HG03432 (cell line): ENCODE measurements around the gene LNP1.
"Not testable (repeated sequence)": the region's sequence is repeated elsewhere in the genome, so short reads cannot be mapped to it uniquely, and the experiment has no call there.

ENCODE experiments used
- ATAC-seq: cut with Tn5 transposase; IDR thresholded peaks from one replicate; pipeline ENCODE4 v1.9.1; 2021; ENCODE audit warnings: mild to moderate bottlenecking, moderate library complexity; ENCODE audit not compliant: unreplicated experiment

The LNP1 gene

DNA sequence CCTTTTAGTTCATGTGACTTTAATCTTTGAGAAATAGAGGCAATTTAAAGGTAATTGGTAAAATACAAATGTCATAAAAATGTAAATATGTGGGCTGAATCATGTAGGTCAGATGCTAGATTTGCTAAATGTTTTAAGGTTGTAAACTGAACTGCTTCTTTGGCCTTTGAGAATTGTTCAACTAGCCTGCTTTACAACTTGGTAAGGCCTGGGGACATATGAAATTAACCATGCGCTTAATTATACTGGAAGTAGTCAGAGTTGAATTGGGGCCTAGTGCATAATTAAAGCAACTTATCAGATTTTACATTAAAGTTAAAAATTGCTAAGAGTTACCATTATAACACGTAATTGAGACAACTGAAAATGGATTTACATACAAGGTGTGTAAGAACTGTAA is 70.1 kb downstream of the LNP1 start:
- no peak for ATAC-seq

DNA sequence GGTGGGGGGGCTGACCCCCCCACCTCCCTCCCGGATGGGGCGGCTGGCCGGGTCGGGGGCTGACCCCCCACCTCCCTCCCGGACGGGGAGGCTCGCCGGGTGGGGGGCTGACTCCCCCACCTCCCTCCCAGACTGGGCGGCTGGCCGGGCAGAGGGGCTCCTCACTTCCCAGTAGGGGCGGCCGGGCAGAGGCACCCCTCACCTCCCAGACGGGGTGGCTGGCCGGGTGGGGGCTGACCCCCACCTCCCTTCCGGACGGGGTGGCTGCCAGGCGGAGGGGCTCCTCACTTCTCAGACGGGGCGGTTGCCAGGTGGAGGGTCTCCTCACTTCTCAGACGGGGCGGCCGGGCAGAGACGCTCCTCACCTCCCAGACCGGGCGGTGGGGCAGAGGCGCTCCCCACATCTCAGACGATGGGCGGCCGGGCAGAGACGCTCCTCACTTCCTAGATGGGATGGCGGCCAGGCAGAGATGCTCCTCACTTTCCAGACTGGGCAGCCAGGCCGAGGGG is 76.6 kb downstream of the LNP1 start:
- not testable (repeated sequence) for ATAC-seq

DNA sequence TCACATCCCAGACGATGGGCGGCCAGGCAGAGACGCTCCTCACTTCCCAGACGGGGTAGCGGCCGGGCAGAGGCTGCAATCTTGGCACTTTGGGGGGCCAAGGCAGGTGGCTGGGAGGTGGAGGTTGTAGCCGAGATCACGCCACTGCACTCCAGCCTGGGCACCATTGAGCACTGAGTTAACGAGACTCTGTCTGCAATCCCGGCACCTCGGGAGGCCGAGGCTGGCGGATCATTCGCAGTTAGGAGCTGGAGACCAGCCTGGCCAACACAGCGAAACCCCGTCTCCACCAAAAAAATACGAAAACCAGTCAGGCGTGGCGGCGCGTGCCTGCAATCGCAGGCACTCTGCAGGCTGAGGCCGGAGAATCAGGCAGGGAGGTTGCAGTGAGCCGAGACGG is 77.2 kb downstream of the LNP1 start:
- ATAC-seq, result not testable (repeated sequence)

DNA sequence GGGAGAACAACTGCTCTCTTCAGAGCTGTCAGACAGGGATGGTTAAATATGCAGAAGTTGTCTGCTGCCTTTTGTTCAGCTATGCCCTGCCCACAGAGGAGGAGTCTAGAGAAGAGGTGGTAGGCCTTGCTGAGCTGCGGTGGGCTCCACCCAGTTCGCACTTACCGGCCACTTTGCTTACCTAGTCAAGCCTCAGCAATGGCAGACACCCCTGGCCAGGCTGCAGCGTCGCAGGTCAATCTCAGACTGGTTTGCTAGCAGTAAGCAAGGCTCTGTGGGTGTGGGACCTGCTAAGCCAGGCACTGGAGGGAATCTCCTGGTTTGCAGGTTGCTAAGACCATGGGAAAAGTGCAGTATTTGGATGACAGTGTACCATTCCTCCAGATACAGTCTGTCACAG is 78.7 kb downstream of the LNP1 start:
- ATAC-seq, result no peak

DNA sequence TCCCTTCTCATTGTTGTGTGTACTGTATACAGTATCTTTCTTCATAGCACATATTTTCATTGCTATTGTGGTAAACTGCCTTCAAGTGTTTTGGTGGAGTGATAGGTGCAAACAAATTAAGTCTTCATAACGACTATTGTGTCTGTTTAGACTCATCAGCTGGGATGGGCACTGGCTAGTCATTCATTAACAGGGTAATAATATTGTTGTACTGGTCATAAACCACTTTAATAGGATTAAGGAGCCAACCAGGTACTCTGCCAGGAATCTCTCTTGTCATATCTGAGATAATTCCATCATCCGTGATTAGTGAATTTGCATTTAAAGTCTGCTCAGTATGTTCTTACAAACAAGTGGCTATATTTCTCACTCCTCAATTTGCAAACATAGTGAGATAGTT is 80.8 kb downstream of the LNP1 start:
- ATAC-seq, result no peak

DNA sequence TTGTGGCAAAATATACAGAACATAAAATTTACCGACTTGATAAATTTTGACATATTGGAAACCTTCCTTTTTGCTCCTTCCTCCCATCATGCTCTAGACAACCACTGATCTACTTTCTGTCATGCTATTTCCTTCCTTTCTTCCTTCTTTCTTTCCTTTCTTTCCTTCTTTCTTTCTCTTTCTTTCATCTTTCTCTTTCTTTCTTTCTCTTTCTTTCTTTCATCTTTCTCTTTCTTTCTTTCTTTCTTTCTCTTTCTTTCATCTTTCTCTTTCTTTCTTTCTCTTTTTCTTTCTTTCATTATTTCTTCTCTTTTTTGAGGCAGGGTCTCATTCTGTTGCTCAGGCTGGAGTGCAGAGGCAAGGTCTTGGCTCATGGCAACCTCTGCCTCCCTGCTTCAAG is 82.2 kb downstream of the LNP1 start:
- ATAC-seq, result no peak

DNA sequence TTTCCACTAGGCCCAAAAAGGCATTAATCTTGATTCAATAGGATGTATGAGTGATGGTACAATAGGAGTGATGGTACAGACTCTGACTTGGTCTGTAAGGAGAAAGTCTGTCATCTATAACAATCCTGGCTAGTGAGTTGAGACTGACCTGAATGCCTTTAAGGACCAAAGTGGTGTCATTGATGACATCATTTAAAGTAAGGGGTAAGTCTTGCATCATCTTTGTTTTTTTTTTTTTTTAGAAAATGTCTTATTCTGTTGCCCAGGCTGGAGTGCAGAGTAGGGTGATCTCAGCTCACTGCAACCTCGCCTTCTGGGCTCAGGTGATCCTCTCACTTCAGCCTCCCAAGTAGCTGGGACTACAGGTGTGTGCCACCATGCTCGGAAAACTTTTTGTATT is 85.5 kb downstream of the LNP1 start:
- no peak for ATAC-seq

DNA sequence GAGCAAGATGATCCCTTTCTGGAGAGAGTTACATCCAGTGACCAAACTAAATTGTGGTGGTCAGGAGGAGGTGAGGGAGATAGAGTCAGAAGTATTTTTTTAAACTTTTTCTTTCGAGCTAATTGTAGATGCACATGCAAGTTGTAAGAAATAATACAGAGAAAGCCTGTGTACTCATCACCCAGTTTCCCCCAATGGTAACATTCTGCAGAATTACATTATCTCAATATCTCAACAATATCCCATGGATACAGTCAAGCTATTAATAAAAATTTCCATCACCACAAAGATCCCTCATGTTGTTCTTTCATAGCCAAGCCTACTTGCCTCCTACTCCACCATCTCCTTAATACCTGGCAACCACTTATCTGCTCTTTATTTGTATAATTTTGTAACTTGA is 87.8 kb downstream of the LNP1 start:
- no peak for ATAC-seq

DNA sequence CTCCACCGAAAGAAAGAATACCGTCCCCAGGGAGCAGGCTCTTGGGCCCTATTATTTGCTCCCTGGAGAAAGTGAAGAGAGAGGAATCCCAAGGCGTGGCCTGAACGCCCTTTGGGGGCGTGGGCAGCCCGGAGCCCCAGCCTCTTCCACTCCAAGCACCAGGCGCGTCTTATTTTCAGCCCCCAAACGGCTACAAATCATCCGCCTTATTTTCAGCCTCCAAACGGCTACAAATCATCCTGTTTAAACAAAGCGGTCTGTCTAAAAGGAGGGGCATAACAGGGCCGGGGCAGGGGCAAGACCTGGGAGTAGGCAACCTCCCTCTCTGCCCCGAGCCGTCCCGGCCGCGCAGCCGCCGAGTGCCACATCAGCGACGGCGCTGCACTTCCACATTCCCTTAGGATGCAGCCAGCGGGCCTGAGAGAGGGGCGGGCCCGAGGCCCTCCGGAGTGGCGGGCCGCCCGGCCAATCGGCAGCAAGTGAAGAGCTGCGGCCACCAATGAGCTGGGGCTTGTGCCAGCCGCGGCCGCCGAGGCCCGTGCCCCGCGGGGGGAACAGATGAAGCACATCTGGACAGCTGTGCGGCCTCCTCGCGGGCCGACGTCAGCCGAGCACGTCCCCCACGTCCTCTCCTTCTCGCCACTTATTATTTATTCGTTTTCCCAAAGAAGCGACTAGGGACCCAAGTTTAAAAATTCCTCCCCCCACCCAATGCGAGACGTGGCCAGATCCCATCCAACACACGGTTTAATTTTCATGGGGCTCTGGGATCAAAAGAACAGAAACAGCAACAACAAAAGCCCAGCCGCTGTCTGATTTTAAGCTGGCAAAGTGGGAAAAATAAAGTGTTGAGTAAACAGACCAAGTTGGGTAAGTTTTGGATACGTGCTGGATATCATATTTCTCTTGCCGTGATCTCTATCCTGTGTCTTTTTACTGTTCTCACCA is 91.0 kb downstream of the LNP1 start, which contains the start of gene TMEM45A:
TSS of gene TMEM45A (plus strand) at position 561 of the 948 bp plus-strand sequence. CDS start 62,593 bp downstream, outside the sequence.
- ATAC-seq, result peak; percentile 99

DNA sequence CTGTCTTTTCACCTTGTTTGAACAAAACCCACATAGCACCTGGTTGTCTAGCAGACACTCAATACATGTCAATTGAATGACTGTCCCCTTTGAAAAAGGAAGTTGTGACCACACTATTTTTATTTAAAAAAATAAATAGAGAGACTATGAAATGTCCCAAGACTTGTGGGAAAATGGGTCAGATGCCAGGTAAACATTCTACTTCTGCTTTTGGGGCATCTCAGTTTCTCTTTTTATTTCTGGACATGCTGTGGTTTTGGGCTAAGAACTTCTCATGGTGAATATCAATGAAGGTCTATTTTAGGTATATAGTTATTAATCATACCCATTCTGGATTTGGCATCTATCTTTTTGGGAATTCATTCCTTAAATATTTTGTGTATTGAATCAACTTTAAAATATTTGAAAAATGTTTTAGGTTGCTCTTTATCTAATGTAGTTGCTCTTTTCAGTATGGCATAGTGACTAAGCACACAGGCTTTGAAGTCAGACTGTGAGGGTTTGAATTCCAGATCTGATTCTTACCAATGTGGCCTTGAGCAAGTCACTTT is 95.4 kb downstream of the LNP1 start:
- peak; percentile 26 for ATAC-seq

DNA sequence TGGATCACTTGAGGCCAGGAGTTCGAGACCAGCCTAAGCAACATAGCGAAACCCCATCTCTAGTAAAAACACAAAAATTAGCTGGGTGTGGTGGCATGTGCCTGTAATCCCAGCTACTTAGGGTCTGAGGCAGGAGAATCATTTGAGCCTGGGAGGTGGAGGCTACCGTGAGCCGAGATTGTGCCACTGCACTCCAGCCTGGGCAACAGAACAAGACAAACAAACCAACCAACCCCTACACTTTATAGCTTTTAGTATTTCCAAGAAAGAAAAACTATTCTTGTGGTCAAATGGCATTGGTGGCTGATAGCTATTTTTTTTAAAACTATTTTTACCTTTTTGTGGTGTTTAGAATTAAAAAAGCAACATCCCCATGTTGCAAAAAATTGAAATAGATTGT is 98.3 kb downstream of the LNP1 start:
- ATAC-seq, result no peak

DNA sequence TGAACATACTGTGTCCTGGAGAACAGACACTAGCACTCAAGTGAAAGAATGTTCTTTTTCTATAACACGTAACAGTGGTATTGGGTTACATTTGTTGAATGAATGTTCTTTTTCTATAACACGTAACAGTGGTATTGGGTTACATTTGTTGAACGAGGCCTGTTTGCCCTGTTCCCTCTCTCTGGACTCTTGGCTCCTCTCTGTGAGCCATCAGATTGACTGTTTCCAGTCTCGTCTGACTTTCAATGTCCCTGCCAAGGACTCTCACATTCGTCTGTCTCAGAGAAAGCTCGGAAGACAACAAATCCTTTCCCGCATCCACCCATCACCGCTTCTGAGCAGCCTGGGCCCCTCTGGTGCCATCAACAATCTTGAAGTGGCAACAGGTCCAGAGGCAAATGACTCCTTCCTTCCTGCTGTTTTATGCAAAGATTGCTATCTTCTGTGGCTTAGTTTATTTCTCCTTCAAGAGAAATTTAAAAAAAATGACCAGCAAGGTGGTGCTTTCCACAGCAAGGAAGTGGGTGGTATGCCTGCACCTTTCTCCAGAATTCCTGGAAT is 99.1 kb downstream of the LNP1 start:
- no peak for ATAC-seq

DNA sequence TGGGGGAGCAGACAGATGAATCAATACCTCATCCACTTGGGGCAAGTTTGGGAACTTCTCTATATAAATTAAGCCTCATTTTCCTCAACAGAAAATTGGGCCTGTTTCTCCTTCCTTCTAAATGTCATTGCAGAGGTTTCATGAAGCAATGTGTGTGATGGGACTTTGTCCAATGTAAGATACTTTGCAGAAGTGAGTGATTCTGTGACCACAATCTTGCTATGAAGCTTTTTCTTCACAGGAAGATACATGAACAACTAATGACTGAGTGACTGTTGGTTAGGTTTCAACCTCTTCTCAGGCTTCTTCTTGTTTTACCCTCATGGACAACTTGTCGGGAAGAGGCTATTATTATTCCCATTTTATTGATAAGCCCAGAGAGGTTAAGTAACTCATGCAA is 102.1 kb downstream of the LNP1 start:
- no peak for ATAC-seq
